ENCODE results near the gene POLR3B. TPM values are rescaled to one million over a fixed set of nuclear protein-coding genes. Genes with fewer than 3 reads are reported as not detected.
A peak's percentile ranks its signal among the peaks of the same experiment; 100 is the strongest.

The POLR3B gene
- total RNA-seq, 4 donors from 2014 or later: 5.6 to 8.4 (median 7.7) TPM

GRCh38 chr12:106333010-106333409 lies 24.5 kb upstream of the POLR3B start:
- Histone ChIP-seq H3K4me3 (no peak overlapping the region), H3K36me3 (peaks cover 0 to 20% (median 5%) of the 10 kb centered on the region in 4 donors), H3K27me3 (no peaks in the 10 kb centered on the region), H3K4me1 (peaks cover 0 to 19% (median 5%) of the 10 kb centered on the region in 4 donors), H3K9me3 (no peaks in the 10 kb centered on the region), H3K27ac (no peak overlapping the region)
- WGBS, 2 donors (ENCODE audit: low coverage in 1 of 2): 53 to 95% methylated on average over 2 of the region's 2 CpGs
- TF ChIP-seq EP300 (IDR thresholded peaks at IDR 0.05; ENCODE audit: low read depth) (no peak), POLR2AphosphoS5 (IDR thresholded peaks at IDR 0.05) (no peak), POLR2A (IDR thresholded peaks at IDR 0.05) (no peak), CTCF (IDR thresholded peaks at IDR 0.05) (no peak)
- no peak for DNase-seq
- in situ Hi-C loops (cut with MboI; ENCODE audit: low pct_ligation_motif_present in 1 of 4, low pct_unique_long_range_greater_than_20kb in 1 of 4, low sequenced_read_pairs in 3 of 4) (no loop called here), intact Hi-C loops (cut with DNase I; ENCODE audit: low total_unique reads) (no loop called here)

GRCh38 chr12:106333756-106334155 lies 23.8 kb upstream of the POLR3B start:
- Histone ChIP-seq H3K4me1 (peaks cover 0 to 14% (median 4%) of the 10 kb centered on the region in 4 donors), H3K4me3 (no peak overlapping the region), H3K27ac (no peak overlapping the region), H3K27me3 (no peaks in the 10 kb centered on the region), H3K9me3 (no peaks in the 10 kb centered on the region), H3K36me3 (peaks cover 0 to 17% (median 5%) of the 10 kb centered on the region in 4 donors)
- in situ Hi-C loops (cut with MboI; ENCODE audit: low pct_ligation_motif_present in 1 of 4, low pct_unique_long_range_greater_than_20kb in 1 of 4, low sequenced_read_pairs in 3 of 4) (no loop called here), intact Hi-C loops (cut with DNase I; ENCODE audit: low total_unique reads) (no loop called here)
- DNase-seq: no peak
- no peak for TF ChIP-seq POLR2A (IDR thresholded peaks at IDR 0.05)
- no peak for TF ChIP-seq CTCF (IDR thresholded peaks at IDR 0.05)
- no peak for TF ChIP-seq EP300 (IDR thresholded peaks at IDR 0.05; ENCODE audit: low read depth)
- no peak for TF ChIP-seq POLR2AphosphoS5 (IDR thresholded peaks at IDR 0.05)
- WGBS, 2 donors (ENCODE audit: low coverage in 1 of 2): 81 to 86% methylated on average over 2 of the region's 2 CpGs

GRCh38 chr12:106341086-106341877 lies 16.3 kb upstream of the POLR3B start:
- TF ChIP-seq POLR2AphosphoS5 (IDR thresholded peaks at IDR 0.05) (no peak), EP300 (IDR thresholded peaks at IDR 0.05; ENCODE audit: low read depth) (no peak), CTCF (IDR thresholded peaks at IDR 0.05) (no peak), POLR2A (IDR thresholded peaks at IDR 0.05) (no peak)
- intact Hi-C loops (cut with DNase I; ENCODE audit: low total_unique reads): no loop called here
- DNase-seq: no peak
- H3K9me3 ChIP-seq: no peaks in the 10 kb centered on the region
- peak overlapping the region in 1 of 4 donors; percentile 3 for H3K27ac ChIP-seq
- peaks cover 9 to 33% (median 18%) of the 10 kb centered on the region in 4 donors for H3K4me1 ChIP-seq
- no peaks in the 10 kb centered on the region for H3K27me3 ChIP-seq
- WGBS, 2 donors (ENCODE audit: low coverage in 1 of 2): 67 to 80% methylated on average over 1 to 2 of the region's 2 CpGs
- no peak overlapping the region for H3K4me3 ChIP-seq
- in situ Hi-C loops (cut with MboI; ENCODE audit: low pct_ligation_motif_present in 1 of 4, low pct_unique_long_range_greater_than_20kb in 1 of 4, low sequenced_read_pairs in 3 of 4): no loop called here
- peaks cover 0 to 9% (median 0%) of the 10 kb centered on the region in 4 donors for H3K36me3 ChIP-seq

- in situ Hi-C loops (cut with MboI; ENCODE audit: low pct_ligation_motif_present in 1 of 4, low pct_unique_long_range_greater_than_20kb in 1 of 4, low sequenced_read_pairs in 3 of 4) (no loop called here), intact Hi-C loops (cut with DNase I; ENCODE audit: low total_unique reads) (no loop called here)
- WGBS, 2 donors (ENCODE audit: low coverage in 1 of 2): 33 to 44% methylated on average over 3 to 9 of the region's 9 CpGs
- H3K27me3 ChIP-seq: no peaks in the 10 kb centered on the region
- peaks cover 0 to 18% (median 0%) of the 10 kb centered on the region in 4 donors for H3K36me3 ChIP-seq
- peak; percentile 54 for DNase-seq
- no peaks in the 10 kb centered on the region for H3K9me3 ChIP-seq
- peaks cover 9 to 33% (median 18%) of the 10 kb centered on the region in 4 donors for H3K4me1 ChIP-seq
- TF ChIP-seq POLR2A (IDR thresholded peaks at IDR 0.05) (no peak), CTCF (IDR thresholded peaks at IDR 0.05) (no peak), POLR2AphosphoS5 (IDR thresholded peaks at IDR 0.05) (no peak), EP300 (IDR thresholded peaks at IDR 0.05; ENCODE audit: low read depth) (no peak)
- peak overlapping the region; percentile 54 to 75 (median 66) for H3K27ac ChIP-seq
- peak overlapping the region in 1 of 4 donors; percentile 4 for H3K4me3 ChIP-seq
Observed at GRCh38 chr12:106342397-106343213, 14.9 kb upstream of the POLR3B start.

Measured in transverse colon (tissue), 4 donors.